CD4-positive, alpha-beta memory T cell (primary cell): ENCODE measurements around the gene TIGD1. TPM values are rescaled to one million over a fixed set of nuclear protein-coding genes. Genes with fewer than 3 reads are reported as not detected.

ENCODE experiments used
- CTCF ChIA-PET: fragments of 350-600 bp; sonication (Branson Sonifier 250); formaldehyde crosslinking; loops from one replicate; lab custom pipeline; 2021; ENCODE audit warnings: inconsistent platforms; ENCODE audit not compliant: partially characterized antibody; lab: Charles Lee
- POLR2A ChIA-PET: fragments of 350-600 bp; sonication (Branson Sonifier 250); formaldehyde crosslinking; loops from one replicate; lab custom pipeline; 2021; ENCODE audit not compliant: partially characterized antibody; lab: Charles Lee
- DNase-seq, 5 donors: peaks; one replicate each; pipeline versions ENCODE4 v3.0.0 to v3.0.0-alpha.2; 2020 to 2022; ENCODE audit warnings: mixed read lengths in 1 of 5
- H3K27ac ChIP-seq: one replicate; pipeline ENCODE4 v1.7.0; 2013; ENCODE audit warnings: low read depth, low read length
- H3K27me3 ChIP-seq: 2 replicates; pipeline ENCODE4 v1.7.0; 2013; ENCODE audit warnings: mild to moderate bottlenecking, low read length, moderate library complexity; ENCODE audit not compliant: insufficient read depth
- H3K36me3 ChIP-seq: 2 replicates; pipeline ENCODE4 v1.7.0; 2013; ENCODE audit warnings: mild to moderate bottlenecking, low read length, moderate library complexity; ENCODE audit not compliant: insufficient read depth
- H3K4me1 ChIP-seq: 2 replicates; pipeline ENCODE4 v1.7.0; 2013; ENCODE audit warnings: mild to moderate bottlenecking, low read length, moderate library complexity; ENCODE audit not compliant: insufficient read depth
- H3K4me3 ChIP-seq, 2 donors: one replicate each; pipeline ENCODE4 v1.7.0; 2013; ENCODE audit warnings: low read length in 2 of 2, mild to moderate bottlenecking in 1 of 2
- H3K9me3 ChIP-seq, 2 donors: one replicate each; pipeline ENCODE4 v1.7.0; 2013; ENCODE audit warnings: low read length in 2 of 2, control low read depth in 1 of 2; ENCODE audit not compliant: control insufficient read depth in 1 of 2
- H3K27ac Mint-ChIP-seq, 7 donors: one replicate each; pipeline ENCODE4 v1.8.0; 2020 to 2021; ENCODE audit warnings: mixed read lengths in 7 of 7, mild to moderate bottlenecking in 6 of 7, inconsistent platforms in 3 of 7, moderate library complexity in 3 of 7
- H3K27me3 Mint-ChIP-seq, 2 donors: one replicate each; pipeline ENCODE4 v1.8.0; 2020 to 2021; ENCODE audit warnings: mixed read lengths in 2 of 2
- H3K36me3 Mint-ChIP-seq, 2 donors: one replicate each; pipeline ENCODE4 v1.8.0; 2020 to 2021; ENCODE audit warnings: mixed read lengths in 2 of 2, inconsistent platforms in 1 of 2, mild to moderate bottlenecking in 1 of 2
- H3K4me1 Mint-ChIP-seq, 4 donors: one replicate each; pipeline ENCODE4 v1.8.0; 2020 to 2021; ENCODE audit warnings: mixed read lengths in 4 of 4, mild to moderate bottlenecking in 1 of 4
- H3K4me3 Mint-ChIP-seq, 8 donors: one replicate each; pipeline ENCODE4 v1.8.0; 2020 to 2021; ENCODE audit warnings: mixed read lengths in 8 of 8, mild to moderate bottlenecking in 7 of 8, moderate library complexity in 6 of 8, inconsistent platforms in 3 of 8
- H3K9me3 Mint-ChIP-seq, 8 donors: one replicate each; pipeline ENCODE4 v1.8.0; 2020 to 2021; ENCODE audit warnings: mixed read lengths in 8 of 8, mild to moderate bottlenecking in 5 of 8, inconsistent platforms in 3 of 8, moderate library complexity in 1 of 8
- intact Hi-C: fragments of 100-400 bp; cut with micrococcal nuclease; formaldehyde crosslinking; loops from one replicate; pipeline ENCODE4 v1.15.1; 2023
- polyA plus RNA-seq, 2 donors: library from polyadenylated mRNA; unstranded; fragments of 300-500 nt; fragmentation: Illumina TruSeq; gene quantifications; one replicate each; pipeline ENCODE4 v1.2.3, GENCODE V29; 2021
- total RNA-seq, 2 experiments: library from RNA; stranded (reverse); gene quantifications; one replicate each; pipeline ENCODE4 v1.2.3, GENCODE V29; 2021

The TIGD1 gene
- total and polyA plus RNA-seq, 4 experiments from 2014 or later = 11.8 to 19.3 (median 15.8) TPM

- peaks cover 7% of the 10 kb centered on the region for H3K4me1 ChIP-seq
- H3K36me3 Mint-ChIP-seq = peaks cover 0 to 1% of the 10 kb centered on the region in 2 donors
- no peak overlapping the region for H3K4me3 ChIP-seq
- peaks cover 10% of the 10 kb centered on the region for H3K27me3 ChIP-seq
- peaks cover 1 to 17% (median 5%) of the 10 kb centered on the region in 4 donors for H3K4me1 Mint-ChIP-seq
- intact Hi-C loops = no loop called here
- no peaks in the 10 kb centered on the region for H3K36me3 ChIP-seq
- peaks cover 20 to 42% of the 10 kb centered on the region in 2 donors for H3K27me3 Mint-ChIP-seq
- peak overlapping the region in 1 of 7 donors; percentile 91 for H3K27ac Mint-ChIP-seq
- ChIA-PET CTCF (interaction anchor here (0.9 kb wide), 1 partner anchor 20 kb away, joined by 3 read pairs; no protein-coding TSS in a partner anchor), POLR2A (no interaction called here)
- DNase-seq = peak in 1 of 5 donors; percentile 3
- H3K27ac ChIP-seq = no peak overlapping the region
- no peaks in the 10 kb centered on the region for H3K9me3 ChIP-seq
- no peaks in the 10 kb centered on the region for H3K9me3 Mint-ChIP-seq
- H3K4me3 Mint-ChIP-seq = peak overlapping the region in 1 of 8 donors; percentile 47
These were observed 48.5 kb downstream of the TIGD1 start for GRCh38 chr2:232501794-232502390.

DNA sequence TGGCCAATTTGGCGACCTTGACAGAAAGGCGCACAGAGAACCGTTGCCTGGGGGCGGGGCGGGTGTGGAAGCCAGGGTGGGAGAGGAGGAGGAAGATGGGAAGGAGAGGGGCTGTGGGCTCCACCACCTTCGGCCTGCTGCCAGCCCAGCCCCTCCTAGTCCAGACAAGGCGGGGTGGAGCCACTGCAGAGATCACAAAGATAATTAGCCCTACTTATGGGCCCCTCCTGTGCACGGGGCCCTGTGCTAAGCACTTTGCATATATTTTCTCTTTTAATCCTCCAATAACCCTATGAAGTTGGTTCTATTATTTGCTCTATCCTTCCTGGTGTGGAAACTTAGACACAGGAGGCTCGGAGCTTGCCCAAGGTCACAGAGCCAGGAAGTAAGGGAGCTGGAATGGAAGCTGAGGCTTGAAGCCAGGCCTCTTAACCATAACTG, 49.0 kb downstream of the TIGD1 start:
- Mint-ChIP-seq H3K4me3 (peak overlapping the region in 1 of 8 donors; percentile 47), H3K27me3 (peaks cover 20 to 42% of the 10 kb centered on the region in 2 donors), H3K4me1 (peaks cover 1 to 17% (median 5%) of the 10 kb centered on the region in 4 donors), H3K27ac (no peak overlapping the region), H3K9me3 (no peaks in the 10 kb centered on the region), H3K36me3 (peaks cover 0 to 1% of the 10 kb centered on the region in 2 donors)
- Histone ChIP-seq H3K27ac (no peak overlapping the region), H3K27me3 (peaks cover 10% of the 10 kb centered on the region), H3K36me3 (no peaks in the 10 kb centered on the region), H3K4me3 (no peak overlapping the region), H3K4me1 (peaks cover 7% of the 10 kb centered on the region), H3K9me3 (no peaks in the 10 kb centered on the region)
- CTCF ChIA-PET = interaction anchor here (0.9 kb wide), 1 partner anchor 21 kb away, joined by 3 read pairs; no protein-coding TSS in a partner anchor
- DNase-seq = no peak
- intact Hi-C loops = no loop called here
- POLR2A ChIA-PET = no interaction called here

DNA sequence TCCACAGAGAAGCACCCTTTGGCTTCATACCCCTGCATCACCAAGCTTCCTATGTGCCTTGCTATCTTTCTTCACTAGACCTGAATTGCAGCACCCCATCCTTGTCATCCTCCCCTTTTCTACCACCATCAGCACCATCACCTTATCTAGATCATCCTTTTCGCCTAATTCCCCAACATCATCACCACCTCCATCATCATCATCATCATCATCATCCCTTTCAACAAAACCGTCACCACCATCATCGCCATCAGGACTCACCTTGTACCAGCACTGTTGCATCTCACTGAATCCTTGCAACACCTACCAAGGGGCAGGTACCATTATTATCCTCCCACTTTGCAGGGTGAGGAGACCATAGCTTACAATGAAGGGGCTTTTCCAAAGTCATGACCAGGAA, 51.9 kb downstream of the TIGD1 start:
- no peaks in the 10 kb centered on the region for H3K27me3 ChIP-seq
- POLR2A ChIA-PET = no interaction called here
- Mint-ChIP-seq H3K27ac (no peak overlapping the region), H3K4me3 (no peak overlapping the region), H3K36me3 (peaks cover 0 to 1% of the 10 kb centered on the region in 2 donors), H3K27me3 (peaks cover 14 to 22% of the 10 kb centered on the region in 2 donors), H3K9me3 (no peaks in the 10 kb centered on the region), H3K4me1 (peaks cover 0 to 6% (median 3%) of the 10 kb centered on the region in 4 donors)
- no peak overlapping the region for H3K27ac ChIP-seq
- no peaks in the 10 kb centered on the region for H3K9me3 ChIP-seq
- no peaks in the 10 kb centered on the region for H3K36me3 ChIP-seq
- H3K4me1 ChIP-seq = peaks cover 4% of the 10 kb centered on the region
- CTCF ChIA-PET = no interaction called here
- H3K4me3 ChIP-seq = no peak overlapping the region
- intact Hi-C loops = no loop called here
- no peak for DNase-seq

Other genes starting within 250 kb of the TIGD1 start
- not detected for gene ALPP, start 171.8 kb downstream of the TIGD1 start, total RNA-seq
- gene ALPP, start 171.8 kb downstream of the TIGD1 start, polyA plus RNA-seq = not detected
- not detected for gene ALPG, start 143.7 kb downstream of the TIGD1 start, total RNA-seq
- not detected for gene ALPG, start 143.7 kb downstream of the TIGD1 start, polyA plus RNA-seq
- gene ALPI, start 94.4 kb downstream of the TIGD1 start, total RNA-seq = not detected
- not detected for gene ALPI, start 94.4 kb downstream of the TIGD1 start, polyA plus RNA-seq
- gene ECEL1, start 62.7 kb downstream of the TIGD1 start, total RNA-seq = not detected
- gene ECEL1, start 62.7 kb downstream of the TIGD1 start, polyA plus RNA-seq = not detected
- gene PRSS56, start 30.2 kb downstream of the TIGD1 start, total RNA-seq = not detected
- not detected for gene PRSS56, start 30.2 kb downstream of the TIGD1 start, polyA plus RNA-seq
- gene CHRND, start 24.4 kb downstream of the TIGD1 start, total RNA-seq = not detected
- not detected for gene CHRND, start 24.4 kb downstream of the TIGD1 start, polyA plus RNA-seq
- not detected for gene CHRNG, start 10.9 kb downstream of the TIGD1 start, total RNA-seq
- not detected for gene CHRNG, start 10.9 kb downstream of the TIGD1 start, polyA plus RNA-seq
- gene EIF4E2, start 132 bp upstream of the TIGD1 start, total RNA-seq = 10 to 100 TPM; 72.4 to 75.5 TPM
- gene EIF4E2, start 132 bp upstream of the TIGD1 start, polyA plus RNA-seq = 10 to 100 TPM; 77.5 to 80.7 TPM
- gene EFHD1, start 83.0 kb upstream of the TIGD1 start, total RNA-seq = 1 to 10 TPM; 1.4 to 1.5 TPM
- gene EFHD1, start 83.0 kb upstream of the TIGD1 start, polyA plus RNA-seq = 1 to 10 TPM; 1.4 to 3.6 TPM
- 10 to 100 TPM; 82.1 to 89.6 TPM for gene GIGYF2, start 146.8 kb upstream of the TIGD1 start, total RNA-seq
- gene GIGYF2, start 146.8 kb upstream of the TIGD1 start, polyA plus RNA-seq = 10 to 100 TPM in 1 of 2 donors, 1 to 10 TPM in 1; 6.7 to 35.9 TPM
- not detected for gene KCNJ13, start 226.0 kb upstream of the TIGD1 start, total RNA-seq
- under 1 TPM in 1 of 2 donors, not detected in 1; 0.55 TPM for gene KCNJ13, start 226.0 kb upstream of the TIGD1 start, polyA plus RNA-seq